AG04450 (cell line): ENCODE data around the gene C19orf53. TPM values are rescaled to one million over a fixed set of nuclear protein-coding genes. Genes with fewer than 3 reads are reported as not detected.

ENCODE experiments used
- CTCF ChIA-PET: fragments of 300-600, 350-600 bp; formaldehyde crosslinking; extraction: SDS; loops from one replicate; lab custom pipeline; 2022; ENCODE audit warnings: antibody characterized with exemption, inconsistent platforms; lab: Charles Lee
- POLR2A ChIA-PET: fragments of 350-600 bp; formaldehyde crosslinking; extraction: SDS; loops from one replicate; lab custom pipeline; 2021; ENCODE audit warnings: antibody characterized with exemption, inconsistent platforms; lab: Yijun Ruan, JAX
- DNase-seq: peaks from one replicate; pipeline ENCODE4 v3.0.0-alpha.2; 2011; ENCODE audit warnings: low read depth, low spot score
- H3K27ac ChIP-seq: one replicate; pipeline ENCODE4 v1.5.1; 2012; ENCODE audit warnings: low read depth, low read length, control low read depth
- H3K27me3 ChIP-seq: one replicate; pipeline ENCODE4 v1.6.0; 2012; ENCODE audit warnings: low read length; ENCODE audit not compliant: control insufficient read depth, insufficient read depth
- H3K4me3 ChIP-seq: 2 replicates; pipeline ENCODE4 v1.5.1; 2011; ENCODE audit warnings: mild to moderate bottlenecking, low read depth, low read length, control low read depth
- H3K9me3 ChIP-seq: 2 replicates; pipeline ENCODE4 v1.5.1; 2012; ENCODE audit warnings: low read length; ENCODE audit not compliant: control insufficient read depth, insufficient read depth
- CTCF ChIP-seq: IDR thresholded peaks from 2 replicates; pipeline ENCODE4 v1.5.1; 2011; ENCODE audit warnings: low read depth, low read length, control low read depth, inconsistent platforms
- polyA plus RNA-seq: library from polyadenylated mRNA; depleted of rRNA; stranded (reverse); fragments of >200 nt; gene quantifications from 2 replicates; pipeline ENCODE4 v1.2.3, GENCODE V29; 2011; rRNA removed
- small RNA-seq: library from RNA; depleted of rRNA; stranded (forward); fragments of <200 nt; gene quantifications from one replicate; pipeline ENCODE3, GENCODE V24; 2012; ENCODE audit warnings: low read depth; ENCODE audit not compliant: insufficient read length

The C19orf53 gene
- polyA plus RNA-seq, 1 experiment, result 145 TPM

DNA sequence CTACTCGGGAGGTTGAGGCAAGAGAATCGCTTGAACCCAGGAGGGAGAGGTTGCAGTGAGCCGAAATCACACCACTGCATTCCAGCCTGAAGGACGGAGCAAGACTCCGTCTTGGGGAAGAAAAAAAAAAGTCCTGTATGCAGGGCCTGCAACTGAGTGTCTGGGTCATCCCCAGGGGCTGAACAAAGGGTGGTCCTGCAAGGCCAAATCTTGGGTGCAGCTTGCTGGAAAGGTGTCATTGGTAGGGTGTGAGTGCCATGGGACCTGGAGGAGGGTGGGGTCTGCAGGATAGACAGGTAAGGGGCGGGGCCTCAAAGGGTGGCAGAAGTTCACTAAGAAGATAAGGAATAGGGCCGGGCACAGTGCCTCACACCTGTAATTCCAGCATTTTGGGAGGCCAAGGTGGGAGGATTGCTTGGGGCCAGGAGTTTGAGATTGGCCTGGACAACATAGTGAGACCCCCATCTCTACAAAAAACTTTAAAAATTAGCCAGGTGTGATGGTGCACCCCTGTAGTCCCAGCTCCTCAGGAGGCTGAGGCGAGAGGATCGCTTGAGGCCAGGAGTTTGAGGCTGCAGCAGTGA, 52.5 kb downstream of the C19orf53 start:
- DNase-seq, result no peak
- TF ChIP-seq CTCF, result no peak
- CTCF ChIA-PET, result interaction anchor here (1.1 to 1.5 kb wide), 2 partner anchors 10 kb away, joined by 3 to 4 read pairs; no protein-coding TSS in a partner anchor
- peaks cover 20% of the 10 kb centered on the region; the same call in 1 of the 2 replicates for H3K9me3 ChIP-seq
- no peak overlapping the region for H3K27ac ChIP-seq
- POLR2A ChIA-PET, result interaction anchor here (1.4 kb wide), 1 partner anchor 36 kb away, joined by 3 read pairs; no protein-coding TSS in a partner anchor
- H3K4me3 ChIP-seq, result no peak overlapping the region
- no peaks in the 10 kb centered on the region for H3K27me3 ChIP-seq

DNA sequence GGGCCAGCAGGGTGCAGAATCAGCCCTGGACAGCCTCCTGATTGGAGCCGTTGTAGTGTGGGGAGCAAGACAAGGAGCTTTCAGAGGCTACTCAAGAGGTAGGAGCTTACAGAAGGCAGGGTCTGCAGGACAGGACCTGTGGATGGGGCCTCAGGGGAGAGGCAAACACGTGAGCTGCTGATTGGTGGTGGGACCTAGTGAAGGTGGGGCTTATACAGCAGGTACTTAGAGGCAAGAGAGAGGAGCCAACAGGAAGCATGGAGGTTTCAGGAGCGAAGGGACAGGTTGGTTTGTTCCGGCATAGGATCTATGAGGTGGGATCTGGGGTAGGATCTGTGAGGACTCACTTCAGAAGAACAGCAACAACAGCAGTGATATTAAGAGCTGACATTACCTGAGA, 53.4 kb downstream of the C19orf53 start:
- no peaks in the 10 kb centered on the region for H3K27me3 ChIP-seq
- no peak for TF ChIP-seq CTCF
- CTCF ChIA-PET, result interaction anchor here (0.8 to 1.5 kb wide), 2 partner anchors 9 to 34 kb away, joined by 3 to 5 read pairs; no protein-coding TSS in a partner anchor
- DNase-seq, result no peak
- POLR2A ChIA-PET, result interaction anchor here (0.6 kb wide), 1 partner anchor 10 kb away, joined by 3 read pairs; no protein-coding TSS in a partner anchor
- no peak overlapping the region for H3K27ac ChIP-seq
- no peak overlapping the region for H3K4me3 ChIP-seq
- peaks cover 20% of the 10 kb centered on the region; the same call in 1 of the 2 replicates for H3K9me3 ChIP-seq

Small RNA genes lying within 50 kb of the gene (small RNA-seq; reads per million reads assigned to genes)
- gene RN7SL619P, result not detected

Other genes starting within 250 kb of the C19orf53 start
- gene MRI1, start 9.9 kb upstream of the C19orf53 start, polyA plus RNA-seq, result 20.2 and 24.1 TPM in 2 replicates
- gene ZSWIM4, start 21.0 kb downstream of the C19orf53 start, polyA plus RNA-seq, result 2.3 and 3.4 TPM in 2 replicates
- gene NANOS3, start 102.7 kb downstream of the C19orf53 start, polyA plus RNA-seq, result 0.36 and 0.37 TPM in 2 replicates
- gene BRME1, start 131.7 kb downstream of the C19orf53 start, polyA plus RNA-seq, result 0.12 and 0.17 TPM in 2 replicates
- 5.1 and 6.7 TPM in 2 replicates for gene CC2D1A, start 131.7 kb downstream of the C19orf53 start, polyA plus RNA-seq
- 2.8 and 3.4 TPM in 2 replicates for gene PODNL1, start 164.0 kb downstream of the C19orf53 start, polyA plus RNA-seq
- 6.1 and 7.3 TPM in 2 replicates for gene DCAF15, start 178.1 kb downstream of the C19orf53 start, polyA plus RNA-seq
- 0.38 and 0.63 TPM in 2 replicates for gene RFX1, start 231.9 kb downstream of the C19orf53 start, polyA plus RNA-seq